Effector memory CD4-positive, alpha-beta T cell (primary cell): Measurements from ENCODE around the gene TGFB2.

Source experiments
- DNase-seq, 3 donors: peaks; one replicate each; pipeline ENCODE4 v3.0.0-alpha.2; 2020
- H3K27ac ChIP-seq: 2 replicates; pipeline ENCODE4 v1.7.0; 2013; ENCODE audit warnings: mild to moderate bottlenecking, low read length, moderate library complexity; ENCODE audit not compliant: insufficient read depth, poor library complexity, severe bottlenecking
- H3K27me3 ChIP-seq: replicated peaks from 2 replicates; pipeline ENCODE4 v1.7.0; 2013; ENCODE audit warnings: mild to moderate bottlenecking, low read length; ENCODE audit not compliant: insufficient read depth, control insufficient read depth, poor library complexity, severe bottlenecking
- H3K36me3 ChIP-seq: 2 replicates; pipeline ENCODE4 v1.7.0; 2013; ENCODE audit warnings: mild to moderate bottlenecking, low read length, moderate library complexity; ENCODE audit not compliant: control insufficient read depth, insufficient read depth
- H3K4me1 ChIP-seq: 2 replicates; pipeline ENCODE4 v1.7.0; 2013; ENCODE audit warnings: low read length, mild to moderate bottlenecking; ENCODE audit not compliant: control insufficient read depth, insufficient read depth, poor library complexity, severe bottlenecking
- H3K4me3 ChIP-seq: 2 replicates; pipeline ENCODE4 v1.7.0; 2013; ENCODE audit warnings: low read length, low read depth, mild to moderate bottlenecking; ENCODE audit not compliant: insufficient read depth, poor library complexity, severe bottlenecking
- H3K9me3 ChIP-seq: 2 replicates; pipeline ENCODE4 v1.7.0; 2013; ENCODE audit warnings: mild to moderate bottlenecking, low read length, moderate library complexity; ENCODE audit not compliant: control insufficient read depth

The TGFB2 gene

DNA sequence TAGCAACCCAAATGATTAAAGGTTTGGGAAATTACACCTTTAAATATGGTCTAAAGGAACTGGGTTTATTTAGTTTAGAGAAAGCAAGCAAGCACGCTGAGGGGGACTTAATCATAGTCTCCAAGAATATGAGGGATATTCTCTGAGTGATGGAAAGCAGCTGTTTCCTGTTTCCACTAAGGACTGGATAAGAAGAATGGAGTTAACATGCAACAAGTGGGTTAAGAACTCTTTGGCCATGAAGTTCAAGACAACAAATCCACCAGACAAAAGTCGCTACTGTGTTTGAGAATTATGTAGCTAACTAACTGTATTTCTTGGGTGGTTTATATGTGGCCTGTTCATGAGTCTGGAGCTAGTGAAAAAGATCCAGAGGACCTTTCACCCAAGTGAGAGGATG, 85.7 kb downstream of the TGFB2 start:
- H3K9me3 ChIP-seq, result no peaks in the 10 kb centered on the region
- no peak for DNase-seq
- H3K27ac ChIP-seq, result no peak overlapping the region
- no peaks in the 10 kb centered on the region for H3K36me3 ChIP-seq
- no peaks in the 10 kb centered on the region for H3K4me1 ChIP-seq
- no peak overlapping the region for H3K4me3 ChIP-seq
- H3K27me3 ChIP-seq, result no peaks in the 10 kb centered on the region

DNA sequence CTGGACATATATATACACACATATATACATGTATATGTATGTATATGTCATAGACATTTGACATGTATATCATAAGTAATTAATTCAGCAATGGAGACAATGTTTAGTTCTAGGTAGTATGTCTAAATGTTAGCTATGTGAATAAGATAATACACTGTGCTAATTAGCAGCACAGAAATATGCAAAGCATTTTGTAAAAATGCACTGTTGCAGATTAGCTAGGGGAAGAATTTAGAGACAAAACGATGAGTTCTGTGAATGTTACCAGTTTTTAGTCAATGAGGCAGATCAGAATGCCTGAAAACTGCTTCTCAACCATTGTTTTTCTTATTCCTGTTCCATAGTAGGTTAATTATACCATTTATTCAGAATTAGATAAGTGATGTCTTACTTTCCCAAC, 86.3 kb downstream of the TGFB2 start:
- H3K36me3 ChIP-seq, result no peaks in the 10 kb centered on the region
- no peaks in the 10 kb centered on the region for H3K4me1 ChIP-seq
- DNase-seq, result no peak
- no peaks in the 10 kb centered on the region for H3K27me3 ChIP-seq
- H3K27ac ChIP-seq, result no peak overlapping the region
- no peak overlapping the region for H3K4me3 ChIP-seq
- H3K9me3 ChIP-seq, result no peaks in the 10 kb centered on the region

DNA sequence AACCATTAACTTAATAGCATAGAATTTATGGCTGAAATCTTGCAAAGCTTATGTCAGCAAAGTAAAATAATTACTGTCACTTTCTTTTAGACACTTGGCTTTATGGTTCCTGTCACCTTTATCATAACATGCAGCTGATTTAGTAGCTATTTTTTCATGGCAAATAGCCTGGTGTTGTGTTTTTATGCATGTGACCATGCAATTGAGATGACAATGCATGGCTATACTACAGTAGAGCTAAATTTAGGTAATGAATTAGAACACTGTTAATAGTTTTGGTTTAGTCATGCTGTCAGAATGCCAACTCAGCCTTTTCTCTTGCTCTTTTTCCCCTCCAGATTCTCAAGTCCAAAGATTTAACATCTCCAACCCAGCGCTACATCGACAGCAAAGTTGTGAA, 88.6 kb downstream of the TGFB2 start:
- Histone ChIP-seq H3K27ac (no peak overlapping the region), H3K4me1 (no peaks in the 10 kb centered on the region), H3K36me3 (no peaks in the 10 kb centered on the region), H3K4me3 (no peak overlapping the region), H3K27me3 (no peaks in the 10 kb centered on the region), H3K9me3 (no peaks in the 10 kb centered on the region)
- no peak for DNase-seq

DNA sequence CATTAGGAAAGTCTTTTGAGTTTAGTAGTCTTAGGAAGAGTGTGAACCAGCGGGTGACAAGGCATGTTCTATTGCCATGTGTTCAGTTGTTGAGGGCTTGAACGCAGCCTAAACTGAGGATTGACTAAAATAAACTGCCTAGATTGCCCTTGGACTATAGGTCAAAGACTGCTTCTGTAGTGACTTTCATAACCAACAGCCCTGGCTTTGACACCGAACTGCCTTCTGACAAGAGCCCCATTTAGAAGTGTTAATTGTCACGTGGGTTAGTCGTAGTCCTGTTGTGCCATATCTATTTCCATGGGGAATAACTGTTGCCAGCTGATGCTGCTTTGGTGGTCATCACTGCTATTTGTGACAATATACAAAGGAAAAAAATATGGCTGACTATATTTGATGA, 90.4 kb downstream of the TGFB2 start:
- H3K4me3 ChIP-seq, result no peak overlapping the region

DNA sequence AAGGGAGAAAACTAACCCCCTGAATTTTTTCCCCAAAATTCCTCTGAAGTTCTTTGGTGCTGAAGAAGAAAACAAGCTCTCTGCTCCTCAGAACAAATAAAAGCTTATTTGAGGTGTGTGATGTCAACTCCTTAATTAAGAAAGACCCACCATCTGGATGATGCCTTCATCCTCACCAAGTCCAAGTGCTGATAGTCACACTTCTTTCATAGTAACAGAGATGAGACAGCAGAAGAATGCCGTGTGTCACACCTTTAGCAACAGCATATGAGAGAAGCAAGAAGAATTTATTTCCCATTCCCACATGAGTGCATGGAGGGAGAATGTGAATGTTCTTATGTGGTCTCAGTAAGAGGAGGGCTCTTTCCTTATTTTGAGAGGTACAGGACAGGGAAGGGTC, 91.2 kb downstream of the TGFB2 start:
- H3K9me3 ChIP-seq, result no peaks in the 10 kb centered on the region
- no peaks in the 10 kb centered on the region for H3K36me3 ChIP-seq
- H3K4me3 ChIP-seq, result no peak overlapping the region
- H3K27me3 ChIP-seq, result no peaks in the 10 kb centered on the region
- no peak for DNase-seq
- H3K4me1 ChIP-seq, result no peaks in the 10 kb centered on the region
- no peak overlapping the region for H3K27ac ChIP-seq

More for the DNA sequence above, 90.4 kb downstream of the TGFB2 start:
- DNase-seq, result no peak
- H3K36me3 ChIP-seq, result no peaks in the 10 kb centered on the region
- no peaks in the 10 kb centered on the region for H3K27me3 ChIP-seq
- H3K4me1 ChIP-seq, result no peaks in the 10 kb centered on the region
- no peaks in the 10 kb centered on the region for H3K9me3 ChIP-seq
- no peak overlapping the region for H3K27ac ChIP-seq

- Histone ChIP-seq H3K27me3 (no peaks in the 10 kb centered on the region), H3K4me3 (no peak overlapping the region), H3K27ac (no peak overlapping the region), H3K9me3 (no peaks in the 10 kb centered on the region), H3K36me3 (no peaks in the 10 kb centered on the region), H3K4me1 (no peaks in the 10 kb centered on the region)
- DNase-seq, result no peak
Observed at GRCh38 chr1:218436997-218437396, 91.9 kb downstream of the TGFB2 start.

GRCh38 chr1:218439541-218440295, 94.6 kb downstream of the TGFB2 start:
- H3K27me3 ChIP-seq, result peaks cover 3% of the 10 kb centered on the region
- H3K4me1 ChIP-seq, result no peaks in the 10 kb centered on the region
- no peaks in the 10 kb centered on the region for H3K36me3 ChIP-seq
- no peaks in the 10 kb centered on the region for H3K9me3 ChIP-seq
- no peak overlapping the region for H3K27ac ChIP-seq
- no peak for DNase-seq
- H3K4me3 ChIP-seq, result no peak overlapping the region

DNA sequence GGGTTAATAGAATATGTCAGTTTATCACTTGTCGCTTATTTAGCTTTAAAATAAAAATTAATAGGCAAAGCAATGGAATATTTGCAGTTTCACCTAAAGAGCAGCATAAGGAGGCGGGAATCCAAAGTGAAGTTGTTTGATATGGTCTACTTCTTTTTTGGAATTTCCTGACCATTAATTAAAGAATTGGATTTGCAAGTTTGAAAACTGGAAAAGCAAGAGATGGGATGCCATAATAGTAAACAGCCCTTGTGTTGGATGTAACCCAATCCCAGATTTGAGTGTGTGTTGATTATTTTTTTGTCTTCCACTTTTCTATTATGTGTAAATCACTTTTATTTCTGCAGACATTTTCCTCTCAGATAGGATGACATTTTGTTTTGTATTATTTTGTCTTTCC, 98.1 kb downstream of the TGFB2 start:
- Histone ChIP-seq H3K36me3 (no peaks in the 10 kb centered on the region), H3K4me1 (no peaks in the 10 kb centered on the region), H3K9me3 (no peaks in the 10 kb centered on the region), H3K27ac (no peak overlapping the region), H3K27me3 (peaks cover 3% of the 10 kb centered on the region), H3K4me3 (no peak overlapping the region)
- DNase-seq, result no peak

- H3K27ac ChIP-seq, result no peak overlapping the region
- no peaks in the 10 kb centered on the region for H3K4me1 ChIP-seq
- no peaks in the 10 kb centered on the region for H3K36me3 ChIP-seq
- no peak overlapping the region for H3K4me3 ChIP-seq
- peaks cover 3% of the 10 kb centered on the region for H3K27me3 ChIP-seq
- no peaks in the 10 kb centered on the region for H3K9me3 ChIP-seq
- DNase-seq, result no peak
Observed at GRCh38 chr1:218444173-218444572, 99.0 kb downstream of the TGFB2 start.

- Histone ChIP-seq H3K27ac (no peak overlapping the region), H3K27me3 (peaks cover 3% of the 10 kb centered on the region), H3K9me3 (no peaks in the 10 kb centered on the region), H3K4me3 (no peak overlapping the region), H3K4me1 (no peaks in the 10 kb centered on the region), H3K36me3 (no peaks in the 10 kb centered on the region)
- DNase-seq, result no peak
Observed at GRCh38 chr1:218444588-218444987, 99.5 kb downstream of the TGFB2 start.
